PC-9 (cell line): ENCODE measurements around the gene GAS2L1. TPM values are rescaled to one million over a fixed set of nuclear protein-coding genes. Genes with fewer than 3 reads are reported as not detected.

Source experiments
- BruUV-seq: library from RNA; stranded (reverse); fragments of 400-500 nt; replicated peaks from 2 replicates; lab custom pipeline; 2021; lab: Mats Ljungman, UMichigan
- CTCF ChIA-PET: fragments of 300-600 bp; sonication (Branson Sonifier 250); formaldehyde crosslinking; loops from one replicate; lab custom pipeline; 2022; ENCODE audit warnings: antibody characterized with exemption; lab: Charles Lee
- POLR2A ChIA-PET: fragments of 300-600 bp; sonication (Branson Sonifier 250); formaldehyde crosslinking; loops from one replicate; lab custom pipeline; 2022; ENCODE audit warnings: antibody characterized with exemption; ENCODE audit not compliant: unreplicated experiment; lab: Charles Lee
- DNase-seq, 2 experiments: peaks; one replicate each; pipeline versions ENCODE4 v3.0.0 to v3.0.0-alpha.2; 2015 to 2022; ENCODE audit warnings: mixed read lengths in 1 of 2
- H2AFZ ChIP-seq: fragments of 200-600 bp; sonication (generic); 2 replicates; pipeline ENCODE4 v1.8.1; 2017; ENCODE audit warnings: antibody characterized with exemption
- H3F3A ChIP-seq: fragments of 200-600 bp; sonication (generic); 2 replicates; pipeline ENCODE4 v1.8.1; 2017; ENCODE audit warnings: antibody characterized with exemption, mild to moderate bottlenecking, low read depth; ENCODE audit not compliant: insufficient read depth
- H3K27ac ChIP-seq: fragments of 200-600 bp; sonication (generic); 2 replicates; pipeline ENCODE4 v1.6.1; 2016; ENCODE audit warnings: mixed run types
- H3K27me3 ChIP-seq: fragments of 200-600 bp; sonication (generic); 2 replicates; pipeline ENCODE4 v1.6.1; 2016; ENCODE audit warnings: low read depth, mixed run types; ENCODE audit not compliant: insufficient read depth
- H3K36me3 ChIP-seq: fragments of 200-600 bp; sonication (generic); 2 replicates; pipeline ENCODE4 v1.6.1; 2016; ENCODE audit warnings: low read depth, mixed run types
- H3K4me1 ChIP-seq: fragments of 200-600 bp; sonication (generic); replicated peaks from 2 replicates; pipeline ENCODE4 v1.6.1; 2016; ENCODE audit warnings: mixed run types; ENCODE audit not compliant: insufficient read depth
- H3K4me2 ChIP-seq: fragments of 200-600 bp; sonication (generic); 2 replicates; pipeline ENCODE4 v1.6.1; 2017; ENCODE audit warnings: mixed run types
- H3K4me3 ChIP-seq: fragments of 200-600 bp; sonication (generic); 2 replicates; pipeline ENCODE4 v1.6.1; 2016; ENCODE audit warnings: mixed run types
- H3K79me2 ChIP-seq: fragments of 200-600 bp; sonication (generic); 2 replicates; pipeline ENCODE4 v1.6.1; 2017; ENCODE audit warnings: low read depth, mixed run types
- H3K9me2 ChIP-seq: fragments of 200-600 bp; sonication (generic); 2 replicates; pipeline ENCODE4 v1.8.1; 2017; ENCODE audit warnings: mild to moderate bottlenecking; ENCODE audit not compliant: insufficient read depth
- H3K9me3 ChIP-seq: fragments of 200-600 bp; sonication (generic); 2 replicates; pipeline ENCODE4 v1.8.1; 2016; ENCODE audit warnings: low read depth; ENCODE audit not compliant: insufficient read depth
- H4K20me1 ChIP-seq: fragments of 200-600 bp; sonication (generic); 2 replicates; pipeline ENCODE4 v1.8.1; 2017; ENCODE audit not compliant: insufficient read depth
- CTCF ChIP-seq: fragments of 200-600 bp; sonication (generic); conservative IDR thresholded peaks from 2 replicates; pipeline ENCODE4 v1.6.1; 2017; ENCODE audit warnings: mixed run types, antibody characterized with exemption, mild to moderate bottlenecking, moderate library complexity
- EZH2 ChIP-seq: fragments of 200-600 bp; sonication (generic); IDR thresholded peaks from 2 replicates; pipeline ENCODE4 v1.8.0; 2017; ENCODE audit warnings: antibody characterized with exemption, low read depth
- intact Hi-C: fragments of 100-400 bp; cut with micrococcal nuclease; formaldehyde crosslinking; loops from one replicate; pipeline ENCODE4 v1.10.0; 2022; ENCODE audit not compliant: unreplicated experiment
- total RNA-seq: library from RNA; stranded (reverse); gene quantifications from 2 replicates; pipeline ENCODE4 v1.2.3, GENCODE V29; 2021

GAS2L1 gene
- total RNA-seq, 1 experiment from 2014 or later: 15.2 TPM

DNA sequence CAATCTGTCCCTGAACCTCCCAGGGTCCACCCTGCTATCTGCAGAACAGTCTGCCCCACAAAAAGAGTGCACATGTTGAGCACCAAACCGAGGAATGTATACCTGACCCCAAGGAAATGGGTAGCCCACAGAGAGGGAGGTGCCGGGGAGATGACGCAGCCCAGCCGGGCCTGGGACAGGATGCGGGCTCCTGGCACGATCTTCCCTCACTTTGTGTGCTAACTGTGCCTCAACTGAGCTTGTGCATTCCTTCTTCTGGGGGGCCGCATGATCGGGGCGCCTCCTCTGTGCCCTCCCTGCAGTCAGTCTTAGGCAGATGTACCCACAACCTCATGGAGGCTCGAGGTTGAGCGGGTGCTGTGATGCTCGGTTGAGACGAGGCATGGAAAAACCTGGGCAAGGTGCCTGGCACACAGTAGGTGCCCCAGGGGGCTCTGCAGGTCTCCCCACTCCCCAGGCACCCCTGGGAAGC lies 2.4 kb downstream of the GAS2L1 start:
- Histone ChIP-seq H3K9me3 (no peaks in the 10 kb centered on the region), H3F3A (peaks cover 25% of the 10 kb centered on the region; the same call in 1 of the 2 replicates), H3K4me3 (no peak overlapping the region), H3K4me2 (no peak overlapping the region), H4K20me1 (no peaks in the 10 kb centered on the region), H3K36me3 (no peaks in the 10 kb centered on the region), H2AFZ (no peak overlapping the region), H3K27ac (no peak overlapping the region), H3K27me3 (no peaks in the 10 kb centered on the region), H3K4me1 (peaks cover 28% of the 10 kb centered on the region), H3K9me2 (no peaks in the 10 kb centered on the region), H3K79me2 (0 out of 2 replicates have a peak, but pooled peaks cover 7% of the 10 kb centered on the region)
- DNase-seq: no peak
- TSS peak; percentile 9 for BruUV-seq
- intact Hi-C loops: loop anchor here (10.0 kb wide), 1 partner anchor 76 kb away; the partner anchor contains the start of gene AP1B1
- POLR2A ChIA-PET: no interaction called here
- TF ChIP-seq EZH2: no peak
- TF ChIP-seq CTCF: no peak
- CTCF ChIA-PET: no interaction called here

DNA sequence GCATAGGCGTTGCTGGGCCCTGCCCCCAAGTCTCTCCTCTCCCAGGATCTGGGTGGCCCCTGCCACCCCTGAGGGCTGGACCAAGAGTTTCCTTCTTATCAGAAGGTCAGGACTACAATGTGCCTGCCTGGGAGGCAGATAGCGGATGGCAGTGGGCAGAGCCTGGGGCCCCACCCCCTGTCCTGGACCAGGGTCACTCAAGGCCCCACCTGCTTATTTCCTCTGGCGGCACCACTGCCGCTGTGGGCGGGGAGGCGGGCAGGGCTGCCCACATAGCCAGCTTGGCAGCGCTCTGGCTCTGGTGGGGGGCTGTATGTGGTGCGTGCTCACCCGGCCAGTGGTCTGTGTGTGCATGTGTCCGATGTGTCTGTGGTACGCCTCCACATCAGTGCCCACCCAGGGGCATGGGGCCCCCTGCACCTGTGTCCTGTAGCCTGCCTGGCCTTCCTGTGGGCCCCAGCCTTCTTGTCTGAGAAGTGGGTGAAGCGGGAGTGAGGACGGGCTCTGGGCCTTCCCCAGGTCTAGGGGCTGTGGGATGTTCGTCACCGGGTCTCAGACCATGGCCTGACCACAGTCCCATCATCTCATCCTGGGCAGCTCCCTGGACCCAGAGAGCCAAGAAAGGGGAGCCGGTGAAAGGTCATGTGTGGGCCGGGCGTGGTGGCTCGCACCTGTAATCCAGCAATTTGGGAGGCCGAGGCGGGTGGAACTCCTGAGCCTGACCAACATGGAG lies 3.0 kb downstream of the GAS2L1 start:
- Histone ChIP-seq H3K4me1 (peaks cover 28% of the 10 kb centered on the region), H3K9me3 (no peaks in the 10 kb centered on the region), H3K27ac (no peak overlapping the region), H3K36me3 (no peaks in the 10 kb centered on the region), H3K27me3 (no peaks in the 10 kb centered on the region), H3F3A (peaks cover 26% of the 10 kb centered on the region; the same call in 1 of the 2 replicates), H3K79me2 (0 out of 2 replicates have a peak, but pooled peaks cover 7% of the 10 kb centered on the region), H3K9me2 (no peaks in the 10 kb centered on the region), H4K20me1 (no peaks in the 10 kb centered on the region), H3K4me2 (no peak overlapping the region), H2AFZ (no peak overlapping the region), H3K4me3 (no peak overlapping the region)
- no peak for TF ChIP-seq CTCF
- no peak for TF ChIP-seq EZH2
- no TSS peak for BruUV-seq
- ChIA-PET CTCF (interaction anchor here (0.6 kb wide), 1 partner anchor 47 kb away, joined by 10 read pairs; no protein-coding TSS in a partner anchor), POLR2A (no interaction called here)
- intact Hi-C loops: loop anchor here (10.0 kb wide), 1 partner anchor 75 kb away; the partner anchor contains the start of gene AP1B1
- no peak for DNase-seq

- DNase-seq: no peak
- Histone ChIP-seq H3K27ac (no peak overlapping the region), H3K79me2 (0 out of 2 replicates have a peak, but pooled peaks cover 7% of the 10 kb centered on the region), H3F3A (peaks cover 24% of the 10 kb centered on the region; the same call in 1 of the 2 replicates), H3K4me2 (peak overlapping the region; percentile 37; the same call in 1 of the 2 replicates), H2AFZ (no peak overlapping the region), H3K4me3 (no peak overlapping the region), H3K9me3 (no peaks in the 10 kb centered on the region), H3K9me2 (no peaks in the 10 kb centered on the region), H3K4me1 (peaks cover 28% of the 10 kb centered on the region), H4K20me1 (no peaks in the 10 kb centered on the region), H3K27me3 (no peaks in the 10 kb centered on the region), H3K36me3 (no peaks in the 10 kb centered on the region)
- BruUV-seq: no TSS peak
- ChIA-PET POLR2A (interaction anchor here (0.7 kb wide), 1 partner anchor 34 kb away, joined by 3 read pairs; no protein-coding TSS in a partner anchor), CTCF (interaction anchor here (0.6 kb wide), 1 partner anchor 48 kb away, joined by 10 read pairs; no protein-coding TSS in a partner anchor)
- TF ChIP-seq CTCF: no peak
- TF ChIP-seq EZH2: no peak
- intact Hi-C loops: no loop called here
These were observed 3.8 kb downstream of the GAS2L1 start for GRCh38 chr22:29310065-29310862.
